ENCODE results near the gene CFDP1.

- no peak for TF ChIP-seq CTCF (conservative IDR thresholded peaks at IDR 0.05; ENCODE audit: low read depth, low read length)
- no peak for TF ChIP-seq EZH2 (IDR thresholded peaks at IDR 0.05; ENCODE audit: low read length, unreplicated experiment)
- TF ChIP-seq EZH2phosphoT487 (IDR thresholded peaks at IDR 0.05; ENCODE audit: borderline replicate concordance, low read length): no peak
Observed at GRCh38 chr16:75452464-75453190, 19.3 kb upstream of the CFDP1 start.

Data from PC-3 (cell line).